Fibroblast of skin of right biceps (primary cell): ENCODE data around the gene GCSAML.

Experiments
- DNase-seq: peaks from one replicate; pipeline ENCODE4 v3.0.0-alpha.2; 2013

Gene GCSAML

GRCh38 chr1:247576514-247576913 lies 27.6 kb downstream of the GCSAML start:
- no peak for DNase-seq

- DNase-seq, result no peak
These were observed 30.1 kb downstream of the GCSAML start for GRCh38 chr1:247578946-247579460.

DNA sequence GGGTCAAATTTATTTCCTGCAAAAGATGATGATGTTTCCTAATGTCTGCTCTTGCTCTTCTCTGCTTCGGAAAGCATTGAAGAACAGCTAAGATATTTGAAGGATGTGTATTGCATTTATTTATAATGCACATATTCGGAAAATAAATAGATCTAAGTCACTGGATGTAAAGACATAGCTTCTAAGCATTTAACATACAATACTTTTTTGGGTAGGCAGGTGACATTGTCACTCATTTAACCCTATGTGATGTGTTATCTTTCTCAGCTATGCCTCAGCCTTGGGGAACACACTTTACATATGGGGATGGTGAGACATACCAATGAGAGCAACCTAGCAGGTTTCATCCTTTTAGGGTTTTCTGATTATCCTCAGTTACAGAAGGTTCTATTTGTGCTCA lies 39.1 kb downstream of the GCSAML start, which contains the start of gene OR2G2:
Gene OR2G2 (plus strand): TSS at position 301 of the 400 bp plus-strand sequence. CDS start 0 bp downstream, at position 301.
- DNase-seq, result no peak

GRCh38 chr1:247605286-247605685 lies 56.4 kb downstream of the GCSAML start, which contains the start of gene OR2G3:
Gene OR2G3 (plus strand): TSS chr1:247605586. CDS start chr1:247605586, 0 bp downstream.
- no peak for DNase-seq

DNA sequence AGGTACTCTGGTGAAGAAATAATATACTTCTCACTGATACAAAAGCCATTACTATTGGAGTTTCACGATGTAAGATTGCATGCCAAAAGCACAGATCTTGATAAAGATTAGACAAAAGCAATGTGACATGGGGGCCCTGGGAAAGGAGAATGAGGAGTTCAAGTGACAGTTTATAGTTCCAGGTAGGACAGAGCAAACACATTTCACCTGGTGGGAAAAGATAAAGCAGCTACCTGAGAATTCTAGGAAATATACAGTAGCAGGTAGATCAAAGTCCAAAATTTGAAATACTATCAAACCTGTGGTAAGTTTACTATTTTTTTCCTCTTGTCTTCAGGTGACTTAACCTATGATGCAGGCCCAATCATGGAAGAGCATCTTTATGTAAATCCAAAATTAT lies 64.5 kb downstream of the GCSAML start:
- no peak for DNase-seq

- DNase-seq, result no peak
These were observed 65.7 kb downstream of the GCSAML start for GRCh38 chr1:247614625-247615024.
